Measurements from ENCODE around the gene GRIP1.

- TF ChIP-seq CTCF (IDR thresholded peaks at IDR 0.05; ENCODE audit: low read depth, low read length, poor library complexity, severe bottlenecking) (no peak), EZH2phosphoT487 (IDR thresholded peaks at IDR 0.05; ENCODE audit: borderline replicate concordance, low read length) (no peak)
Observed at GRCh38 chr12:66537876-66538275, 141.0 kb downstream of the GRIP1 start.
